Measurements from ENCODE around the gene MEX3A.

- TF ChIP-seq CTCF (IDR thresholded peaks at IDR 0.05; ENCODE audit: low read length) (no peak), EZH2phosphoT487 (IDR thresholded peaks at IDR 0.05; ENCODE audit: low read length) (no peak), EZH2 (optimal IDR thresholded peaks at IDR 0.05; ENCODE audit: low read depth, low read length) (no peak)
These were observed 7.1 kb downstream of the MEX3A start for GRCh38 chr1:156075162-156075561.

Data from MM.1S (cell line).